ENCODE results near the gene USP32.
A peak's percentile ranks its signal among the peaks of the same experiment; 100 is the strongest.
"Not testable (repeated sequence)": the region's sequence is repeated elsewhere in the genome, so short reads cannot be mapped to it uniquely, and the experiment has no call there.

The USP32 gene

GRCh38 chr17:60249290-60249826 is 142.6 kb downstream of the USP32 start:
- no peaks in the 10 kb centered on the region for H3K9me3 Mint-ChIP-seq
- no peak overlapping the region for H3K27ac Mint-ChIP-seq
- H3K36me3 Mint-ChIP-seq (ENCODE audit: low read depth), result peaks cover 47% of the 10 kb centered on the region
- no peaks in the 10 kb centered on the region for H3K27me3 Mint-ChIP-seq
- no peaks in the 10 kb centered on the region for H3K4me1 Mint-ChIP-seq (ENCODE audit: low read depth)
- no peak overlapping the region for H3K4me3 Mint-ChIP-seq

GRCh38 chr17:60248618-60249289 is 143.2 kb downstream of the USP32 start:
- Mint-ChIP-seq H3K4me3 (no peak overlapping the region), H3K27me3 (no peaks in the 10 kb centered on the region), H3K27ac (no peak overlapping the region), H3K9me3 (no peaks in the 10 kb centered on the region), H3K36me3 (ENCODE audit: low read depth) (peaks cover 49% of the 10 kb centered on the region), H3K4me1 (ENCODE audit: low read depth) (no peaks in the 10 kb centered on the region)

DNA sequence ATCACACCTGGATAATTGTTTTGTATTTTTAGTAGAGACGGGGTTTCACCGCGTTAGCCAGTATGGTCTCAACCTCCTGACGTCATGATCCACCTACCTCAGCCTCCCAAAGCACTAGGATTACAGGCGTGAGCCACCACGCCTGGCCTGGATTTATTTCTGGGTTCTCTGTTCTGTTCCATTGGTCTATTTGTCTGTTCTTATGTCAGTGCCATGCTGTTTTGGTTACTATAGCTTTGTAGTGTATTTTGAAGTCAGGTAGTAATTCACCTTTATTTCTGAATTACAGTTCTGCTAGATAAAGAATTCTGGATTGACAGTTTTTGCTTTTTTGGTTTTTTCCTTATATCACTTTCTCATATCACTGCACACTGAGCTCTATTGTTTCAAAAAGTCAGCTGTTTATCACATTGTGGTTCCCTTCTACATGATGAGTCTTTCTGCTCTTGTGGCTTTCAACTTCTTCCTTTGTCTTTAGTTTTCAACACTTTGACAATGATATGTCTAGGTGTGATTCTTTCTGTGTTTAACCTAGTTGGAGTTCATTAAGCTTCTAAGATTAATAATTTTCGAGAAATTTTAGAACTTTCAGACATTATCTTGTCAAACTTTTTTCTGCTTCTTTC is 144.0 kb downstream of the USP32 start:
- Mint-ChIP-seq H3K9me3 (no peaks in the 10 kb centered on the region), H3K4me3 (no peak overlapping the region), H3K4me1 (ENCODE audit: low read depth) (no peaks in the 10 kb centered on the region), H3K36me3 (ENCODE audit: low read depth) (peaks cover 54% of the 10 kb centered on the region), H3K27ac (no peak overlapping the region), H3K27me3 (no peaks in the 10 kb centered on the region)

- H3K4me1 Mint-ChIP-seq (ENCODE audit: low read depth), result no peaks in the 10 kb centered on the region
- H3K4me3 Mint-ChIP-seq, result no peak overlapping the region
- no peak overlapping the region for H3K27ac Mint-ChIP-seq
- no peaks in the 10 kb centered on the region for H3K9me3 Mint-ChIP-seq
- H3K36me3 Mint-ChIP-seq (ENCODE audit: low read depth), result peaks cover 65% of the 10 kb centered on the region
- no peaks in the 10 kb centered on the region for H3K27me3 Mint-ChIP-seq
Measured at GRCh38 chr17:60244656-60245055, 147.3 kb downstream of the USP32 start.

- no peaks in the 10 kb centered on the region for H3K4me1 Mint-ChIP-seq (ENCODE audit: low read depth)
- no peaks in the 10 kb centered on the region for H3K9me3 Mint-ChIP-seq
- H3K36me3 Mint-ChIP-seq (ENCODE audit: low read depth), result peaks cover 44% of the 10 kb centered on the region
- H3K27me3 Mint-ChIP-seq, result no peaks in the 10 kb centered on the region
- H3K4me3 Mint-ChIP-seq, result no peak overlapping the region
- no peak overlapping the region for H3K27ac Mint-ChIP-seq
Measured at GRCh38 chr17:60240290-60240689, 151.6 kb downstream of the USP32 start.

DNA sequence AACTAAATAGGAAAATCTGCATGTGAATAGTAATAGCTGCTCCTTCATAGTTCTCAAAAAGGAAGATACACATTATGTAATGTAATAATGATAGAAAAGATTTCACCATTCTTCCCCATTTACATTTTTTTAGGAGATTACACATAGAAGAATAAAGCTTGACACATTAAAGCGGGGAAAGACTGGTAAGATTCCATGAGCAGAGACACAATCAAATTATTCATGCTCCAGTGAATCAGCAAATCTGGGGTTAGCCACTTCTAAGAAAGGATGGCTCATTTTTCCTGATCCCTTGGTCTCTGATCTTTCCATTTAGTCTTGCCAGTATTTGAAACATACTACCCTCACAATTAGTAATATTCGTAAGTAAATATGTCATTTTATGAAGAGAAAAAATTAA is 160.2 kb downstream of the USP32 start:
- H3K9me3 Mint-ChIP-seq, result no peaks in the 10 kb centered on the region
- peak overlapping the region; percentile 63 for H3K27ac Mint-ChIP-seq
- no peaks in the 10 kb centered on the region for H3K27me3 Mint-ChIP-seq
- no peak overlapping the region for H3K4me3 Mint-ChIP-seq
- peaks cover 13% of the 10 kb centered on the region for H3K36me3 Mint-ChIP-seq (ENCODE audit: low read depth)
- peaks cover 10% of the 10 kb centered on the region for H3K4me1 Mint-ChIP-seq (ENCODE audit: low read depth)

GRCh38 chr17:60231234-60231633 is 160.7 kb downstream of the USP32 start:
- H3K4me3 Mint-ChIP-seq, result no peak overlapping the region
- H3K27ac Mint-ChIP-seq, result peak overlapping the region; percentile 63
- peaks cover 13% of the 10 kb centered on the region for H3K36me3 Mint-ChIP-seq (ENCODE audit: low read depth)

GRCh38 chr17:60230358-60230757 is 161.6 kb downstream of the USP32 start:
- Mint-ChIP-seq H3K9me3 (no peaks in the 10 kb centered on the region), H3K4me1 (ENCODE audit: low read depth) (peaks cover 10% of the 10 kb centered on the region), H3K4me3 (no peak overlapping the region), H3K27me3 (no peaks in the 10 kb centered on the region), H3K36me3 (ENCODE audit: low read depth) (peaks cover 10% of the 10 kb centered on the region), H3K27ac (no peak overlapping the region)

More at GRCh38 chr17:60231234-60231633, 160.7 kb downstream of the USP32 start:
- Mint-ChIP-seq H3K4me1 (ENCODE audit: low read depth) (peaks cover 10% of the 10 kb centered on the region), H3K9me3 (no peaks in the 10 kb centered on the region), H3K27me3 (no peaks in the 10 kb centered on the region)

DNA sequence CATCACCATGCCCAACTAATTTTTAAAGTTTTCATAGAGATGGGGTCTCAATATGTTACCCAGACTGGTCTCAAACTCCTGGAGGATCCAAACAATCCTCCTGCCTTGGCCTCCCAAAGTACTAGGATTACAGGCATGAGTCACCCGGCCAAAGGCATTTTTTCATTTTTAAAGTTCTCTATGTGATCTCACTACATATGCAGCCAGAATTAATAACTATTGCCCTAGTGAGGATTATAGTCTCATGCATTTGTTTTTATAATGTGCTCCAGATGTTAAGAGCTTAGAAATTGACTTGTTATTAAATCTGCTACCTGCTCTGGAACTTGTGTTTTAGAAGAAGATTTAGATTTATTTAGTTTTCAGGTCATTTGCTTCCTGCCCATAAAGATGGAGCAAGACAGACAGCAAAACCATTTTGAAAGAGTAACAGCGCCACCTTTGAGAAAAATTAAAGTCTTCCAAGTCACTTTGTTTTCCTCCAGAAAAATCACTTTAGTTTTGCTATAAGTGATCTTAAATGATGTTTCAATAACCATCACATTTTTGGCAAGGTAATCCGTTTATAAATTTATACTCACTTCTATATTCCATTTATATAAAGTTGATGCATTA is 162.6 kb downstream of the USP32 start:
- peaks cover 10% of the 10 kb centered on the region for H3K4me1 Mint-ChIP-seq (ENCODE audit: low read depth)
- H3K36me3 Mint-ChIP-seq (ENCODE audit: low read depth), result peaks cover 5% of the 10 kb centered on the region
- H3K9me3 Mint-ChIP-seq, result no peaks in the 10 kb centered on the region
- no peaks in the 10 kb centered on the region for H3K27me3 Mint-ChIP-seq
- H3K27ac Mint-ChIP-seq, result no peak overlapping the region
- no peak overlapping the region for H3K4me3 Mint-ChIP-seq

DNA sequence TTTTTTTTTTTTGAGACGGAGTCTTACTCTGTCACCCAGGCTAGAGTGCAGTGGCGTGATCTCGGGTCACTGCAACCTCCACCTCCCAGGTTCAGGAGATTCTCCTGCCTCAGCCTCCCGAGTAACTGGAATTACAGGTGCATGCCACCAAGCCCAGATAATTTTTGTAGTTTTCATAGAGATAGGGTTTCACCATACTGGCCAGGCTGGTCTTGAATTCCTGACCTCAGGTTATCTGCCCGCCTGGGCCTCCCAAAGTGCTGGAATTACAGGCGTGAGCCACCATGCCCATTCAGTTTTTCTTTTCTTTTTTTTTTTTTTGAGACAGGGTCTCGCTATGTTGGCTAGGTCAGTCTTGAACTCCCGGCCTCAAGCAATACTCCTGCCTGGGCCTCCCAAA is 164.7 kb downstream of the USP32 start:
- H3K27me3 Mint-ChIP-seq; H3K4me3 Mint-ChIP-seq; H3K4me1 Mint-ChIP-seq (ENCODE audit: low read depth); H3K9me3 Mint-ChIP-seq; H3K27ac Mint-ChIP-seq: not testable (repeated sequence)
- H3K36me3 Mint-ChIP-seq (ENCODE audit: low read depth), result peaks cover 13% of the 10 kb centered on the region

DNA sequence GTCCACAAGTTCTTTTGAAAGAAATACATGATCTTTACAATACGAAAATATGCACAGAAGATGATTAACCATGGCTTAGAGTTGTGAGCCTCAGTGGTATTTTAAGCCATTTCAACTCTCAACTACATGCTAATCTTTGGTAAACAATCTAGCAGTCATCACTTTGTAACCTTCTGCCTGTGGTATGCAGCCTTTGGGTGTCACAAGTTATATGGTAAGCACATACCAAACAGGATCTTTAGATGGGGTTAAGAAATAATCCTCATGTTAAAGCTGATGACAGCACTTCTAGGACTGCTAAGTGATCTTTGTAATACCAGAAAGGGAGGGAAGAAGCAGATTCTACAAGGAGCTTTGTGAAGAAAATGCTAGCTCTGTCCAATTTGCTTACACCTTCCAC is 167.9 kb downstream of the USP32 start:
- no peaks in the 10 kb centered on the region for H3K27me3 Mint-ChIP-seq
- peak overlapping the region; percentile 51 for H3K27ac Mint-ChIP-seq
- no peaks in the 10 kb centered on the region for H3K9me3 Mint-ChIP-seq
- peaks cover 29% of the 10 kb centered on the region for H3K36me3 Mint-ChIP-seq (ENCODE audit: low read depth)
- no peak overlapping the region for H3K4me3 Mint-ChIP-seq
- H3K4me1 Mint-ChIP-seq (ENCODE audit: low read depth), result no peaks in the 10 kb centered on the region

GRCh38 chr17:60223456-60223855 is 168.5 kb downstream of the USP32 start:
- H3K4me1 Mint-ChIP-seq (ENCODE audit: low read depth), result no peaks in the 10 kb centered on the region
- no peaks in the 10 kb centered on the region for H3K9me3 Mint-ChIP-seq
- H3K36me3 Mint-ChIP-seq (ENCODE audit: low read depth), result peaks cover 33% of the 10 kb centered on the region
- no peaks in the 10 kb centered on the region for H3K27me3 Mint-ChIP-seq
- H3K27ac Mint-ChIP-seq, result no peak overlapping the region
- H3K4me3 Mint-ChIP-seq, result no peak overlapping the region

DNA sequence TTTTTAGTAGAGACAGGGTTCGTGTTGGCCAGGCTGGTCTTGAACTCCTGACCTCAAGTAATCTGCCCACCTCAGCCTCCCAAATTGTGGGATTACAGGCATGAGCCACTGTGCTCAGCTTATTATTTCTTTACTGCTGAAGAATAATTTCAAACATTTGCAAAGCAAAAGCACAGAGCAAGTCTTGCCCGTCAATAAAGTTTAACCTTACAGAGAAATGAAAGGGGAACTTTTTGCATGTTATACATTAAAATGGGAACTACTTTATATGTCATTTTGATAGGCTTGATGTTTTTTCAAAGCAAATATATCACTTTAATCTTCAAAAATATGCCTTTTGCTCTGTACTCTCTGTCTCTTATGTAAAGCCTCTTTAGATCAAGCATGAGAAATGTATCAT is 173.2 kb downstream of the USP32 start:
- not testable (repeated sequence) for H3K27ac Mint-ChIP-seq; H3K4me1 Mint-ChIP-seq (ENCODE audit: low read depth); H3K27me3 Mint-ChIP-seq; H3K4me3 Mint-ChIP-seq; H3K9me3 Mint-ChIP-seq
- H3K36me3 Mint-ChIP-seq (ENCODE audit: low read depth), result peaks cover 22% of the 10 kb centered on the region

DNA sequence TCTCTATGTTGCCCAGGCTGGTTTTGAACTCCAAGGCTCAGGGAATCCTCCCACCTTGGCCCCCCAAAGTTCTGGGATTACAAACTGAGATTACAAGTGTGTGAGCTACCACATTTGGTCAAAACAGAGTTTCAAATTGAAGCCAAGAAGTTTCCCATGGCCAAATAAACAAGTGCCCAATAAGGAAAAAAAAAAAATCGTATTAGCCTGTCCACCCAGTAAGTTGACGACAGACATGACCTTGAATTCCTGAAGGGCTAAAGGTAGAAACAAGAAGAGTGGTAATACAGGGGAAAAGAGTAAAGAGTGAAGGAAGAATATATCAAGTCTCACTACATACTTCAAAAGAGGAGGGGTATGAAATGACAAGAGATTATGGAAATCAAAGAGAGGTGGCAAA is 176.0 kb downstream of the USP32 start:
- not testable (repeated sequence) for H3K9me3 Mint-ChIP-seq

DNA sequence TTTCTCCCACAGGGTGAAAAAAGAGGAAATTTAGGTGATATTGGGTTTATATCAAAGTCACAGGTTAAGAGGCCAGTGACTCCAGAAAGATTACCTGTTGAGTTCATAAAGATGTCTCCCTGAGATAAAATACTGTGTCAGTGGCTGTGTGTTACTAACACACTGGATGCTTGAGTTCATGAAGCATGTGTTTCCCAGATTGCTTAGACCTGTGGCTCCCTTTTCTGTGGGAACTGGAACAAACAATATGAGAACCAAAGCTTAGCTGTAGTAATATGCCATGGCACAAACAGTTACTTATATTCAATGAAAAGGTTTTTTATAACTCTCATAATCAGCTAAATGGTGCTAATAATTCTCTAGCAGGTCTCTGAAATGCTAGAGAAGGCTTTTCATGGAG is 180.7 kb downstream of the USP32 start:
- H3K4me1 Mint-ChIP-seq (ENCODE audit: low read depth), result not testable (repeated sequence)

More for the DNA sequence above, 176.0 kb downstream of the USP32 start:
- not testable (repeated sequence) for H3K27me3 Mint-ChIP-seq; H3K4me3 Mint-ChIP-seq; H3K36me3 Mint-ChIP-seq (ENCODE audit: low read depth); H3K4me1 Mint-ChIP-seq (ENCODE audit: low read depth); H3K27ac Mint-ChIP-seq

More for the DNA sequence above, 180.7 kb downstream of the USP32 start:
- H3K4me3 Mint-ChIP-seq; H3K9me3 Mint-ChIP-seq; H3K27ac Mint-ChIP-seq; H3K27me3 Mint-ChIP-seq; H3K36me3 Mint-ChIP-seq (ENCODE audit: low read depth): not testable (repeated sequence)

Measured in stimulated activated naive CD8-positive, alpha-beta T cell treated with anti-CD3 and anti-CD28 coated beads, Interleukin-15, Interleukin-2, amounts not matched to agents 100 ng/mL and 50 ng/mL, for 24 hours (primary cell).